Measurements from ENCODE around the gene CELF4.

CELF4 gene

DNA sequence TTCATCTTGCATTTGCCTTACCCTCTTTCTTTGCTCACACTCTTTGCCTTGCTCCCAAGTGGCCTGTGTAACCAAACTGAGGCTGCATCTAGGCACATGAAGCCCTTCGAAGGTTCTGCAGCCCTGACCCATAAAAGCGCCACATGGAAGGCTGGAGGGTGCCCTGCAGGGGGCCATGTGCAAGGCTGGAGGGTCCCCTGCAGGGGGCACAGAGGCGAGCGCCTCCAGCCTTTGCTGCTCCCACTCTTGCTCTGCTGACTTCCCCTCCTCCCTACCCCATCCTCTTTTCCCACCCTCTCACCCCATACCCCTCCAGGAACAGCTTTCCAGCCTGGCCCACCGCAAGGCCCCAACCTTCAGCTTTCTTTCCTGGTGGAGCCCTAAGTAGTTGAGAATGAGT is 317.3 kb downstream of the CELF4 start:
- peaks cover 6% of the 10 kb centered on the region; the same call in 1 of the 2 replicates for H3K4me1 ChIP-seq (ENCODE audit: insufficient read depth, low read length)
- no peaks in the 10 kb centered on the region for H3K36me3 ChIP-seq (ENCODE audit: insufficient read depth, low read depth, low read length)
- no peak overlapping the region for H3K27ac ChIP-seq (ENCODE audit: low read length)
- H3K9ac ChIP-seq (ENCODE audit: low read depth, low read length) = no peak overlapping the region
- H3K4me3 ChIP-seq (ENCODE audit: low read length) = no peak overlapping the region
- no peaks in the 10 kb centered on the region for H3K9me3 ChIP-seq (ENCODE audit: insufficient read depth, low read depth, low read length)
- peaks cover 24% of the 10 kb centered on the region for H3K27me3 ChIP-seq (ENCODE audit: insufficient read depth, low read length)

DNA sequence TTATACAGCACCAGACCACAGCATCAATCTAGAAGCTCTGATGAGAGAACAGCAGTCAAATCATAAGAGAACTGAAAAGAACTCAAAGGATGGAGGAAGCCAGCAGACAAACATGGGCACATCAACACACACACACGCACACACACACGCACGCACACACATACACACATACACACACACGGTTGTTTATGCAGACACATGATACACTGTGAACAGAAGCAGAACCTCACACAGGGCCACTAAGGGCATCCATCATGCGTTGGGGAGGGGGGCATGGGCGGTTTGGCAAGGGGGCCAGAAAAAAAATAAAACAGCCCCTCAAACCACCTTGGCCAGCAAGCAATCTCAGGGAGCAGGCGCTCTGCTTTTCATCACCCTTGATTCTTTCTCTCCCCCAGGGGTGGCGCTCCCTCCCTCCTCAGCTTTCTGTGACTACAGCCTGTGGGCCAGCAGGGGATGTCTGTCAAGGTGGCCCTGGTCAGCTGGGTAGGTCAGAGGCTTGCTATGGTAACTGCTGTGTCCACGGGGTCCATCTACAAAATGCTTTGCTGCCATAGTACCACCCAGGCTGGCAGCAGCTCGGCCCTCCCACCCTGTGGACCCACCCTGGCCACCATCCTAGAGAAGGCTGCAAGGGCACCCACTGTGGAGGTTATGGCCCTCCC is 318.0 kb downstream of the CELF4 start:
- Histone ChIP-seq H3K9me3 (ENCODE audit: insufficient read depth, low read depth, low read length) (no peaks in the 10 kb centered on the region), H3K4me1 (ENCODE audit: insufficient read depth, low read length) (no peaks in the 10 kb centered on the region; the same call in 1 of the 2 replicates), H3K36me3 (ENCODE audit: insufficient read depth, low read depth, low read length) (no peaks in the 10 kb centered on the region), H3K4me3 (ENCODE audit: low read length) (no peak overlapping the region), H3K27ac (ENCODE audit: low read length) (no peak overlapping the region), H3K27me3 (ENCODE audit: insufficient read depth, low read length) (peaks cover 23% of the 10 kb centered on the region), H3K9ac (ENCODE audit: low read depth, low read length) (no peak overlapping the region)

DNA sequence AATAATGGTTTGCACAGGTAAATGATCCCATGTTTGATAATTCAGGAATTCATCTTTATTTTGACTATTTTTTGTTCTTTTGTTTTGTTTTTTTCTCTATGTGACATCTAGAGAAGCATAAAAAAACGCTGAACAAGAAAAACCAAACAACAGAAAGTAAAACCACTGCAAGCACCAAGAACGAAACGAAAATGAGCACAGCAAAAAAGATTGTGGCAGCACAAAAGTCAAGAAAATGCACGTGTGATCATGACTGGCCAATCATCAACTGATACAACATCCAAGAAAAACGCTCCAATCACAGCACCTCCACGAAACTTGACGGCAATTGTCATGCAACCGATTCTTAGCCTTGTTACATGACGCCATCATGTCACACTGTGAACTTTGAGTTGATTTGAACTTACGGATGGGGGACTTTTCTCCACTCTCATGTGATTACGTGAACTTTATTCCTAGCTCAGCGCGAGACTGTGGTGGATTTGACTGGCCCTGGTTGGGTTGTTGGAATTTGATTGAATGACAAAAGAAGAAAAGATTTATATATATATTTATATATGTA is 318.7 kb downstream of the CELF4 start:
- Histone ChIP-seq H3K9me3 (ENCODE audit: insufficient read depth, low read depth, low read length) (no peaks in the 10 kb centered on the region), H3K4me3 (ENCODE audit: low read length) (no peak overlapping the region), H3K9ac (ENCODE audit: low read depth, low read length) (no peak overlapping the region), H3K4me1 (ENCODE audit: insufficient read depth, low read length) (no peaks in the 10 kb centered on the region), H3K27ac (ENCODE audit: low read length) (no peak overlapping the region), H3K27me3 (ENCODE audit: insufficient read depth, low read length) (peaks cover 19% of the 10 kb centered on the region), H3K36me3 (ENCODE audit: insufficient read depth, low read depth, low read length) (no peaks in the 10 kb centered on the region)

DNA sequence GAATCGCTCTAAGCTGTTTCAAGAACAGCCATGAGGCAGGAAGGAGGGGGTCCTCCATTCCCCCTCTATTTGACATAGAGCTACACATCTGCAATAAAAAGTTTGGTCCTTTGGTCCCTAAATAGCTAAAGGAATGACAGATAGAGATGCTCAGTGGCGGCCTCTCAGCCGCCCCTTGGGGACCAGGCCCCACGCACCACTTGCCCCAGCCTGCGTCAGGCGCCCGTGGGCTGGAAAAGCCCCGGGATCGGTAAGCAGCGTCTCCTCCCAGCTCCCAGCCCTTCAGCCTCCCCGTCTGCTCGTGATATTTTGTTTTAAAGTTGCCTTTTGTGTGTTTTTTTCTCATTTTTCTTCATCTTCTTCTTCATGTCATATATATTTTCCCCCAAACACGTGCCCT is 321.0 kb downstream of the CELF4 start:
- no peaks in the 10 kb centered on the region for H3K9me3 ChIP-seq (ENCODE audit: insufficient read depth, low read depth, low read length)
- H3K36me3 ChIP-seq (ENCODE audit: insufficient read depth, low read depth, low read length) = no peaks in the 10 kb centered on the region
- H3K4me1 ChIP-seq (ENCODE audit: insufficient read depth, low read length) = no peaks in the 10 kb centered on the region
- H3K27me3 ChIP-seq (ENCODE audit: insufficient read depth, low read length) = peaks cover 18% of the 10 kb centered on the region
- H3K27ac ChIP-seq (ENCODE audit: low read length) = no peak overlapping the region
- H3K4me3 ChIP-seq (ENCODE audit: low read length) = no peak overlapping the region
- no peak overlapping the region for H3K9ac ChIP-seq (ENCODE audit: low read depth, low read length)

DNA sequence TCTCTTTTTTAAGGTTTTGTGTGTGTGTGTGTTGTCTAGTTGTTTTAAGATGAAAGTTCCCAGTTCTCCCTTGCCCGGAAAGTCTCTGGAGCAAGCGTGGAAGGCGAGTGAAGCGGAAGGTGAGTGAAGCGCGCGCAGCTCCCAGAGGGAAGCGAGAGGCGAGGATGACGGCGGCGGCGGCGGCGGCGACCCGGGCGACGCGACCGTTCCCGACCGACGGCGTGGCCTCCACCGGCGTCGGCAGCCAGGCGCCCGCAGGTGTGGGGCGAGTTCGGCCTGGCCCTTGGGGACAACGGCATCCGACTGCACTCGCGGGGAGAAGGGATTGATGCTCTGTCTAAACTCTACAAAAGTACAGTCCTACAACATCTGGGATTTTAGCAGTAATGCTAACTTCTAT is 321.9 kb downstream of the CELF4 start:
- Histone ChIP-seq H3K27me3 (ENCODE audit: insufficient read depth, low read length) (peaks cover 18% of the 10 kb centered on the region), H3K36me3 (ENCODE audit: insufficient read depth, low read depth, low read length) (no peaks in the 10 kb centered on the region), H3K4me1 (ENCODE audit: insufficient read depth, low read length) (no peaks in the 10 kb centered on the region), H3K9me3 (ENCODE audit: insufficient read depth, low read depth, low read length) (no peaks in the 10 kb centered on the region), H3K27ac (ENCODE audit: low read length) (no peak overlapping the region), H3K9ac (ENCODE audit: low read depth, low read length) (no peak overlapping the region), H3K4me3 (ENCODE audit: low read length) (no peak overlapping the region)

DNA sequence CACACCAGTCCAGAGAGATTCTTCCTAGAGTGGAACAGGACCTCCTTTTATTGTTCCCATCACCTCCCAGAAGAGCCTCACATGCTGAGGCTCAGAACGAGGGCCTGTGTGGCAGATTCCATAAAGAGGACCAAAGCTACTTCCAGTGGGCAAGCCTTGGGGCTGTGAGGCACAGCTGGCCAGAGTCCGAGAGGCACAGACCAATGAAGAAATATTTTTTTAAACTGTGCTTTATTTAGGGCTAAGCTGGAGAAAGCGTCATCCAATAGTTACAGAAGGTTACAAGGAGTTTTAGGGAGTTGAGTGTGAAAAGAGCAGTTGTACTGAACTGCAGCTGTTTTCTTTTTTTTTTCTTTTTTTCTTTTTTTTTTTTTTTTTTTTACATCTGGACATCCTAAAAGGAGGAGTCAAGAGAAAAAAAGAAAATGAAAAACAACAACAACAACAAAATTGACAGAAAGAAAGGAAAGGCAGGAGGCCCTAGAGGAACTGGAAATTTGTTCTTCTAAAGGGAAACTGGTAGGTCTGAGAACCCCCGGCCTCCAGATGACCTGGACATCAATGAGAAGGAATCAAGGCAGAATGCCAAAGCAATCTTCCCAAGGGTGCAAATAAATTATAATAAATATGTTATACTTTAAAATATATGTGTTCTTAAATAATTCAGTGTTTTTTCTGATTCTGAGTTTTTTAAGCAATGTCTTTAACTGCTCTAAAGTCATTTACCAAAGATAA is 322.6 kb downstream of the CELF4 start:
- no peaks in the 10 kb centered on the region for H3K4me1 ChIP-seq (ENCODE audit: insufficient read depth, low read length)
- no peak overlapping the region for H3K4me3 ChIP-seq (ENCODE audit: low read length)
- H3K9ac ChIP-seq (ENCODE audit: low read depth, low read length) = no peak overlapping the region
- no peak overlapping the region for H3K27ac ChIP-seq (ENCODE audit: low read length)
- H3K9me3 ChIP-seq (ENCODE audit: insufficient read depth, low read depth, low read length) = no peaks in the 10 kb centered on the region
- H3K36me3 ChIP-seq (ENCODE audit: insufficient read depth, low read depth, low read length) = no peaks in the 10 kb centered on the region
- H3K27me3 ChIP-seq (ENCODE audit: insufficient read depth, low read length) = peaks cover 18% of the 10 kb centered on the region

DNA sequence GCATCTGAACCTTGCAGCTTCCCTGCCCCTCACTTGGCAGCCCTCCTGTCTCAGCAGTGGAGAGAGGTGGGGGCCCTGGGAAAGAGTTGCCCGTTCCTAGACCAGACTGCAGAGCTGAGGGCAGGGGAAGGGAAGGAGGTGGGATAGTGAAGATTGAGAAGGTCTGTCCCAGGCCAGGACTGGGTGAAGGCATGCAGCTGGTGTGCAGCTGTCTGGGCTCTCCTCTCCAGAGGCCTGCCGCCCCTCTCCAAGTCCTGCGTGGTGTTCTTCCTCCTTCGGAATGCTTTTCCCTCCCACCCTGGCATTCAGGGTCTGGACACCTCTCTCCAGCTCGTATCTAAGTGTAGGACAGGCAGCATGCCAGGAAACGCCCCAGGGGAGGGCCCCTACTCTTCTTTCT is 323.5 kb downstream of the CELF4 start:
- Histone ChIP-seq H3K27me3 (ENCODE audit: insufficient read depth, low read length) (peaks cover 18% of the 10 kb centered on the region), H3K4me3 (ENCODE audit: low read length) (no peak overlapping the region), H3K36me3 (ENCODE audit: insufficient read depth, low read depth, low read length) (no peaks in the 10 kb centered on the region), H3K9ac (ENCODE audit: low read depth, low read length) (no peak overlapping the region), H3K27ac (ENCODE audit: low read length) (no peak overlapping the region), H3K4me1 (ENCODE audit: insufficient read depth, low read length) (no peaks in the 10 kb centered on the region), H3K9me3 (ENCODE audit: insufficient read depth, low read depth, low read length) (no peaks in the 10 kb centered on the region)

DNA sequence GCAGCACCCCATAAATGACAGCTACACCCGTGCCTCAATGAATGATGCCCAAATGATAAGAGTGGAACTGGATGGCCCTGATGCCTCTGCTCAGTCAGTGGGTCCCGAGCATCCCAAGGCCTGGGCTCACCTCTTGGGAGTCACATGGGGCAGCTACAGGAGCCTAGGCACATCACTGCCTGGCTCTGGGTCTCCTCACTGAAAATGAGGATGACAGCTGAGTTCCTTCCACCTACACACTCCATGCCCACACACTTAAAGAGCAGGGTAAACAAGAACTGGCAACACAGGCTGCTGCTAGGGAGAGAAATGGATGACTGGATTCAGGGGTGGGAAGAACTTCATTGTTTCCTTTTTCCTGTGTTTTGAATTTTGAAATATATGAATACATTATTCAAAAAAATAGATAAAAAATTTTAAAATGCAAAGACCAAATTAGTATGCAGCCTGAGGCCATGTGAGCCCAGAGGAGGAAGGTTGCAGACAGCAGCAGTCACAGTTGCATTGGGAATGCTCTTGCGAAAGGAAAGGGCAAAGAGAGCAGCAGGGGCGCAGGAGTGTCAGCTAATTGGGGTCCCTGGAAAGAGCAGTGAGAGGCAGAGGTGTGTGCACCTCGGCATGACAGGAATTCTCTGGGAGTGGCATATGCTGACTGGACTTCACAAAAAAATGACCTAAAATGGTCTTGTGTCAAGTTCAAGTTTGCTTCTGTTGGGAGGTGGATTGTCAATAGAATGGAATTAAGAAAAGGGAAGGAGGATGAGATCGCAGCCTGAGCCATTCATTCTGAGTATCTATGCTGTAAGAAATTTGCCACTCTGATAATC is 327.1 kb downstream of the CELF4 start:
- Histone ChIP-seq H3K36me3 (ENCODE audit: insufficient read depth, low read depth, low read length) (no peaks in the 10 kb centered on the region), H3K27me3 (ENCODE audit: insufficient read depth, low read length) (peaks cover 15% of the 10 kb centered on the region), H3K27ac (ENCODE audit: low read length) (no peak overlapping the region), H3K9ac (ENCODE audit: low read depth, low read length) (no peak overlapping the region), H3K9me3 (ENCODE audit: insufficient read depth, low read depth, low read length) (no peaks in the 10 kb centered on the region), H3K4me1 (ENCODE audit: insufficient read depth, low read length) (no peaks in the 10 kb centered on the region), H3K4me3 (ENCODE audit: low read length) (no peak overlapping the region)

DNA sequence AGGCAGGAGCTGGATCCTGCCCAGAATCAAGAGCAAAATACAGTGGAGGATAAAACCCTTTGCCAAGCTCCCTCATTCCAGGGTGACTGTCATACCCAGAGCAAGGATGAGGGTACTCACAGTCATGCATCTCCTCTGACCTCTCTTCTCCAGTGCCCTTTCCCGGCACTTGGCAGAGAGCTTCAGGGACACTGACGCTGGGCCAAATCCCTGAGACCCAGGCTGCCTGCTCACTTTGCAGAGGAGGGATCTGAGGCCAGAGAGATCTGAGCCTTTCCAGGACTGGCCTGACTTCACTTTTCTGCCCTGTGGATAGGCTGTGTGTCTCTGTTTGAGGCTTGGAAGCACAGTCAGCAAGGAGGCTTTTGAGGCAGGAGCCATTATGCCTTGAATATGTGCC is 330.0 kb downstream of the CELF4 start:
- no peak overlapping the region for H3K27ac ChIP-seq (ENCODE audit: low read length)
- H3K27me3 ChIP-seq (ENCODE audit: insufficient read depth, low read length) = no peaks in the 10 kb centered on the region
- no peaks in the 10 kb centered on the region for H3K9me3 ChIP-seq (ENCODE audit: insufficient read depth, low read depth, low read length)
- no peak overlapping the region for H3K9ac ChIP-seq (ENCODE audit: low read depth, low read length)
- H3K36me3 ChIP-seq (ENCODE audit: insufficient read depth, low read depth, low read length) = no peaks in the 10 kb centered on the region
- H3K4me1 ChIP-seq (ENCODE audit: insufficient read depth, low read length) = no peaks in the 10 kb centered on the region
- no peak overlapping the region for H3K4me3 ChIP-seq (ENCODE audit: low read length)

DNA sequence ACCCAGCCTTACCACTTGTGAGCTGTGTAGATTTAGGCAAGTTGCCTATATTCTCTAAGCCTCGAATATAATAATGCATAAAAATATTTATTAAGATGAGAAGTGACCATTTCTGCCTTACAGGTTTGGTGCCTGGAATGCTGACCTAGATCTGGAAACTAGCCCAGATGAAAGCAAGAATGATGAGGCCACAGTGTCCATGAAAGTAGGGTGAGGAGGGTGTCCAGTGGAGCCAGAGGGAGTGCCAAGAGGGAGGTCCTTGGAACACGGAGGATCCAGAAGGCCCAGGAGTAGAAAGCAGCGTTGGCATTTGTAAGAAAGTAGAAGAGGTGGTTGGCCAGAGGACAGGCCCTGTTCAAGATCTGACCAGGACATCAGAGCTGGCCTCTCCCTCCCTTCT is 334.3 kb downstream of the CELF4 start:
- no peaks in the 10 kb centered on the region for H3K9me3 ChIP-seq (ENCODE audit: insufficient read depth, low read depth, low read length)
- no peak overlapping the region for H3K4me3 ChIP-seq (ENCODE audit: low read length)
- H3K27ac ChIP-seq (ENCODE audit: low read length) = no peak overlapping the region
- H3K9ac ChIP-seq (ENCODE audit: low read depth, low read length) = no peak overlapping the region
- H3K4me1 ChIP-seq (ENCODE audit: insufficient read depth, low read length) = no peaks in the 10 kb centered on the region
- H3K27me3 ChIP-seq (ENCODE audit: insufficient read depth, low read length) = no peaks in the 10 kb centered on the region
- H3K36me3 ChIP-seq (ENCODE audit: insufficient read depth, low read depth, low read length) = no peaks in the 10 kb centered on the region

DNA sequence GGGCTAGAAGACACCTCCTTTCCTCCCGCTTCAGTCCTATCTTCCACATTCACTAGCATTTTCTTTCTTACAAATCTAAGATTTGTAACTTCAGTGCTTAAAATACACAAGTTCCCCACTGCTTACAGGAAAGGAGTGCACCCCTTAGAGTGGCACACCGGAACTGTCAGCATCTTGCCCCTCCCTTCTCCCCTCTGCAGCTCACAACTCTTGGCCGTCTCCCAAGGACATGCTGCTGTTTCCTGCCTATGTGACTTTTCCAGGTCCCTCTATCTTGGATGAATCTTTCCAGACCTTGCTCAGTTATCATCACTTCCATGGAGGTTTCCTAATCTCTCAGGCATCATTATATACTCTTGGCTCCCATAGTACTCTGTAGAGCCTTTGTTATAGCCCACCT is 334.8 kb downstream of the CELF4 start:
- no peaks in the 10 kb centered on the region for H3K36me3 ChIP-seq (ENCODE audit: insufficient read depth, low read depth, low read length)

More for the DNA sequence above, 334.8 kb downstream of the CELF4 start:
- H3K4me1 ChIP-seq (ENCODE audit: insufficient read depth, low read length) = no peaks in the 10 kb centered on the region
- no peak overlapping the region for H3K9ac ChIP-seq (ENCODE audit: low read depth, low read length)
- no peaks in the 10 kb centered on the region for H3K9me3 ChIP-seq (ENCODE audit: insufficient read depth, low read depth, low read length)
- H3K27me3 ChIP-seq (ENCODE audit: insufficient read depth, low read length) = no peaks in the 10 kb centered on the region
- no peak overlapping the region for H3K27ac ChIP-seq (ENCODE audit: low read length)
- H3K4me3 ChIP-seq (ENCODE audit: low read length) = no peak overlapping the region
